HL-60 (cell line): ENCODE results near the gene SH3BP4.

Experiments
- DNase-seq, 2 experiments: peaks; one replicate each; pipeline ENCODE4 v3.0.0-alpha.2; 2010 to 2020; ENCODE audit warnings: low read depth in 1 of 2, low spot score in 1 of 2
- H3K27ac ChIP-seq: fragments of 250-450 bp; sonication (Bioruptor Pico); replicated peaks from 2 replicates; pipeline ENCODE4 v1.5.1; 2020; ENCODE audit warnings: mild to moderate bottlenecking, moderate library complexity
- H3K27me3 ChIP-seq: fragments of 250-450 bp; sonication (Bioruptor Pico); 2 replicates; pipeline ENCODE4 v1.5.1; 2021; ENCODE audit warnings: mild to moderate bottlenecking, moderate library complexity; ENCODE audit not compliant: insufficient read depth, poor library complexity, severe bottlenecking
- H3K4me3 ChIP-seq: replicated peaks from 2 replicates; pipeline ENCODE4 v1.5.1; 2011; ENCODE audit warnings: mild to moderate bottlenecking, control low read depth, low read length; ENCODE audit not compliant: insufficient read depth
- GABPA ChIP-seq: IDR thresholded peaks from 2 replicates; pipeline ENCODE4 v1.6.1; 2012; ENCODE audit warnings: low read depth
- POLR2AphosphoS5 ChIP-seq: IDR thresholded peaks from 2 replicates; pipeline ENCODE4 v1.6.1; 2012; ENCODE audit warnings: low read depth
- SPI1 ChIP-seq: IDR thresholded peaks from 2 replicates; pipeline ENCODE4 v1.6.1; 2012; ENCODE audit warnings: low read depth, mild to moderate bottlenecking, borderline replicate concordance
- TF ChIP-seq, protein P1 (sequence below): IDR thresholded peaks from 2 replicates; pipeline ENCODE4 v1.6.1; 2012; ENCODE audit warnings: low read depth; ENCODE audit not compliant: insufficient replicate concordance
- TF ChIP-seq, protein P2 (sequence below): IDR thresholded peaks from one replicate; pipeline ENCODE4 v1.5.1; 2011; ENCODE audit warnings: low read length, control low read depth, inconsistent platforms; ENCODE audit not compliant: insufficient read depth

SH3BP4 gene

DNA sequence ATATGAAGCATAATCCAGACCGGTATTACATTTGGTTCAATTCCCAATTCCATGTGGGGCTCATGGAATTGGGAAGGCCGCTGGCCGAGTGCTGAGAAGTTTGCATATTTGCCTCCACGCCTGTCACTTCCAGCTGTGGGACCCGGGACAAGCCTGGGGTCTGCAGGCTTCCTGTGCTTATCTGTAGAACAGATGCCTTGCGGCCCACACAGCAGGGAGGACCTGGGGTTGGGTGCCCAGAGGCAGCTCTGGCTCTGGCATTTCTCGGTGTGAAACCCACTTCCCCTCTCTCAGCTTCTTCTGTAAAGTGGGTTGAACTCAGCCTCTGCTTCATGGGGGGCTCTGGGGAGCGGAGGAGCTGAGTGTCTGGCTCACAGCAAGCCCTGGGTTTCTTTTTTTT, 97.9 kb downstream of the SH3BP4 start:
- Histone ChIP-seq H3K27me3 (no peaks in the 10 kb centered on the region), H3K27ac (no peak overlapping the region), H3K4me3 (no peak overlapping the region)
- TF ChIP-seq POLR2AphosphoS5 (no peak), SPI1 (no peak), GABPA (no peak)
- TF ChIP-seq, protein P1, sequence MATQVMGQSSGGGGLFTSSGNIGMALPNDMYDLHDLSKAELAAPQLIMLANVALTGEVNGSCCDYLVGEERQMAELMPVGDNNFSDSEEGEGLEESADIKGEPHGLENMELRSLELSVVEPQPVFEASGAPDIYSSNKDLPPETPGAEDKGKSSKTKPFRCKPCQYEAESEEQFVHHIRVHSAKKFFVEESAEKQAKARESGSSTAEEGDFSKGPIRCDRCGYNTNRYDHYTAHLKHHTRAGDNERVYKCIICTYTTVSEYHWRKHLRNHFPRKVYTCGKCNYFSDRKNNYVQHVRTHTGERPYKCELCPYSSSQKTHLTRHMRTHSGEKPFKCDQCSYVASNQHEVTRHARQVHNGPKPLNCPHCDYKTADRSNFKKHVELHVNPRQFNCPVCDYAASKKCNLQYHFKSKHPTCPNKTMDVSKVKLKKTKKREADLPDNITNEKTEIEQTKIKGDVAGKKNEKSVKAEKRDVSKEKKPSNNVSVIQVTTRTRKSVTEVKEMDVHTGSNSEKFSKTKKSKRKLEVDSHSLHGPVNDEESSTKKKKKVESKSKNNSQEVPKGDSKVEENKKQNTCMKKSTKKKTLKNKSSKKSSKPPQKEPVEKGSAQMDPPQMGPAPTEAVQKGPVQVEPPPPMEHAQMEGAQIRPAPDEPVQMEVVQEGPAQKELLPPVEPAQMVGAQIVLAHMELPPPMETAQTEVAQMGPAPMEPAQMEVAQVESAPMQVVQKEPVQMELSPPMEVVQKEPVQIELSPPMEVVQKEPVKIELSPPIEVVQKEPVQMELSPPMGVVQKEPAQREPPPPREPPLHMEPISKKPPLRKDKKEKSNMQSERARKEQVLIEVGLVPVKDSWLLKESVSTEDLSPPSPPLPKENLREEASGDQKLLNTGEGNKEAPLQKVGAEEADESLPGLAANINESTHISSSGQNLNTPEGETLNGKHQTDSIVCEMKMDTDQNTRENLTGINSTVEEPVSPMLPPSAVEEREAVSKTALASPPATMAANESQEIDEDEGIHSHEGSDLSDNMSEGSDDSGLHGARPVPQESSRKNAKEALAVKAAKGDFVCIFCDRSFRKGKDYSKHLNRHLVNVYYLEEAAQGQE, result no peak
- TF ChIP-seq, protein P2, sequence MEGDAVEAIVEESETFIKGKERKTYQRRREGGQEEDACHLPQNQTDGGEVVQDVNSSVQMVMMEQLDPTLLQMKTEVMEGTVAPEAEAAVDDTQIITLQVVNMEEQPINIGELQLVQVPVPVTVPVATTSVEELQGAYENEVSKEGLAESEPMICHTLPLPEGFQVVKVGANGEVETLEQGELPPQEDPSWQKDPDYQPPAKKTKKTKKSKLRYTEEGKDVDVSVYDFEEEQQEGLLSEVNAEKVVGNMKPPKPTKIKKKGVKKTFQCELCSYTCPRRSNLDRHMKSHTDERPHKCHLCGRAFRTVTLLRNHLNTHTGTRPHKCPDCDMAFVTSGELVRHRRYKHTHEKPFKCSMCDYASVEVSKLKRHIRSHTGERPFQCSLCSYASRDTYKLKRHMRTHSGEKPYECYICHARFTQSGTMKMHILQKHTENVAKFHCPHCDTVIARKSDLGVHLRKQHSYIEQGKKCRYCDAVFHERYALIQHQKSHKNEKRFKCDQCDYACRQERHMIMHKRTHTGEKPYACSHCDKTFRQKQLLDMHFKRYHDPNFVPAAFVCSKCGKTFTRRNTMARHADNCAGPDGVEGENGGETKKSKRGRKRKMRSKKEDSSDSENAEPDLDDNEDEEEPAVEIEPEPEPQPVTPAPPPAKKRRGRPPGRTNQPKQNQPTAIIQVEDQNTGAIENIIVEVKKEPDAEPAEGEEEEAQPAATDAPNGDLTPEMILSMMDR, result no peak
- no peak for DNase-seq

DNA sequence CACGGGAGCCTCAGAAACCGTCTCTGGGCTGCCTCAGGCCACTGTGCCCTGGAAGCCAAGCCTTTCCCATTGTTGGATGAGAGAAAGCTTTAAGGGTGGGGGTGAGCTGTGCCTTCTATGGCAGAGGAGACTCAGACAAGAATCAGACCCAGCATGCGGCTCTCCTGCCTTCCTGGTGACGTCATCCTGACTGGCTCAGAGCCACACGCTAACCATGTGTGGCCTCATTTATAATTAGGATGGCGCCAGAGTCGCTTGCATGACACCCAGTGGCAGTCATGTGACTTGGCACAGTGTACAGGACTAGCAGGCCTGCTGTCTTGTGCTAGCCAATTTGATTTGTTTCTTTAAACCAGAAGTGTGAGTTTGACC, 99.1 kb downstream of the SH3BP4 start:
- H3K27ac ChIP-seq, result no peak overlapping the region
- TF ChIP-seq SPI1 (no peak), GABPA (no peak), POLR2AphosphoS5 (no peak)
- TF ChIP-seq, protein P2, result no peak
- TF ChIP-seq, protein P1, result no peak
- no peak for DNase-seq
- no peak overlapping the region for H3K4me3 ChIP-seq
- no peaks in the 10 kb centered on the region for H3K27me3 ChIP-seq

DNA sequence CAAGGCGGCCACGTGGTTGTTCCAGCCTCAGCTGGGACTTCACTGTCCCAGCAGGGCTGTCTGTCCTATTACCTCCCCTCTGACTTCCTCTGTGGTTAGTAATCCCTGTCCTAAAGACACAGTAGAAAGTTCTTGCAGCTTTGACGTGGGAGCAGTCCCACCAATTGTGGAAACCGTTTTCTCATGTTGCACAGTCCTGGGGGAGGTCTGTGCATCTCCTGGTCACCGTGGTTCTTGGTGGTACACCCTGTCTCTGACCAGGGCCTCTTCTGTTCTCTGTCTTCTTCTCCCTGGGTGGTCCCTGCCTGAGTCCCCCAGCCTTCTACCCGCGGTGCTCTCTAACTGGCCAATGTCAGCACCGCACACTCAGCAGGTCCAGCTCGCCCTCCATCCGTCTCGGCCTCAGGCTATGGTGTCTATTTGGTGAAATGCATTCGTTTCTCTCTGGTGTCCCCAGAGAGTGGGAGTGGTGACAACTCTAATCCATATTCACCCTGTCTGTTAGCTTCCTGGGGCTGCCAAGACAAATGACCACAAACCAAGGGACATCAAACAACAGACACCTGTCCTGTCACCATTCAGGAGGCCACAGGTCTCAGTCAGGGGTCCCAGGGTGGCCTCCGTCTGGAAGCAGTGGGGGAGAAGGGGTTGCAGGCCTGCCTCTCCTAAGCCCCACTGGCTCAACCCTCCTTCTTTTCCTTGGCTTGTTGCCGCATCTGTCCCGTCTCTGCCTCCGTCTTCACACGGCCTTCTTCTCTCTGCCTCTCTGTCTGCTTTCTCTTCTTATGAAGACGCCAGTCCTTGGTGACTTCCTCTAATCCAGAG, 99.8 kb downstream of the SH3BP4 start:
- Histone ChIP-seq H3K27me3 (no peaks in the 10 kb centered on the region), H3K4me3 (no peak overlapping the region), H3K27ac (no peak overlapping the region)
- no peak for TF ChIP-seq GABPA
- TF ChIP-seq, protein P1, result no peak
- TF ChIP-seq POLR2AphosphoS5, result no peak
- TF ChIP-seq SPI1, result no peak
- TF ChIP-seq, protein P2, result no peak
- no peak for DNase-seq
